HG03520 (cell line): Measurements from ENCODE around the gene TAS1R3.
"Not testable (repeated sequence)": the region's sequence is repeated elsewhere in the genome, so short reads cannot be mapped to it uniquely, and the experiment has no call there.

ENCODE experiments used
- ATAC-seq: cut with Tn5 transposase; IDR thresholded peaks from one replicate; pipeline ENCODE4 v1.9.1; 2021; ENCODE audit warnings: mild to moderate bottlenecking, moderate library complexity; ENCODE audit not compliant: unreplicated experiment

The TAS1R3 gene

GRCh38 chr1:1364266-1364665, 33.2 kb downstream of the TAS1R3 start:
- ATAC-seq: no peak

- no peak for ATAC-seq
Measured at GRCh38 chr1:1365875-1366698, 35.0 kb downstream of the TAS1R3 start.

GRCh38 chr1:1366699-1367066, 35.6 kb downstream of the TAS1R3 start:
- ATAC-seq: no peak

- ATAC-seq: no peak
Measured at GRCh38 chr1:1367315-1367714, 36.2 kb downstream of the TAS1R3 start.

- ATAC-seq: not testable (repeated sequence)
Measured at GRCh38 chr1:1370094-1370493, 39.0 kb downstream of the TAS1R3 start.

- no peak for ATAC-seq
Measured at GRCh38 chr1:1370771-1371300, 39.8 kb downstream of the TAS1R3 start.

- ATAC-seq: no peak
Measured at GRCh38 chr1:1371364-1371745, 40.3 kb downstream of the TAS1R3 start.

GRCh38 chr1:1371746-1372711, 40.9 kb downstream of the TAS1R3 start:
- no peak for ATAC-seq

- ATAC-seq: no peak
Measured at GRCh38 chr1:1373051-1373814, 42.2 kb downstream of the TAS1R3 start.

GRCh38 chr1:1373815-1374588, 42.9 kb downstream of the TAS1R3 start:
- ATAC-seq: no peak

- peak; percentile 10 for ATAC-seq
Measured at GRCh38 chr1:1374589-1374928, 43.5 kb downstream of the TAS1R3 start.

- peak; percentile 82 for ATAC-seq
Measured at GRCh38 chr1:1374929-1375662, 44.0 kb downstream of the TAS1R3 start, which contains the start of gene AURKAIP1. Gene AURKAIP1 (minus strand): TSS chr1:1375207. CDS start chr1:1374756, 451 bp downstream.

GRCh38 chr1:1376551-1377226, 45.6 kb downstream of the TAS1R3 start:
- no peak for ATAC-seq

GRCh38 chr1:1377540-1378205, 46.6 kb downstream of the TAS1R3 start:
- no peak for ATAC-seq

- ATAC-seq: no peak
Measured at GRCh38 chr1:1380860-1381259, 49.8 kb downstream of the TAS1R3 start.

- no peak for ATAC-seq
Measured at GRCh38 chr1:1381294-1381693, 50.2 kb downstream of the TAS1R3 start.
